GM19035 (cell line): ENCODE results near the gene MAST4.

Experiments used
- ATAC-seq: cut with Tn5 transposase; IDR thresholded peaks from one replicate; pipeline ENCODE4 v1.9.1; 2021; ENCODE audit not compliant: unreplicated experiment

Gene MAST4

GRCh38 chr5:66830636-66831035 is 234.4 kb downstream of the MAST4 start:
- no peak for ATAC-seq

GRCh38 chr5:66839636-66840185 is 243.5 kb downstream of the MAST4 start:
- no peak for ATAC-seq

- ATAC-seq, result peak; percentile 98
These were observed 244.4 kb downstream of the MAST4 start for GRCh38 chr5:66840511-66841013.

GRCh38 chr5:66841264-66841663 is 245.1 kb downstream of the MAST4 start:
- ATAC-seq, result no peak

- no peak for ATAC-seq
These were observed 246.3 kb downstream of the MAST4 start for GRCh38 chr5:66842540-66842939.

GRCh38 chr5:66843065-66843464 is 246.9 kb downstream of the MAST4 start:
- no peak for ATAC-seq

GRCh38 chr5:66848749-66849641 is 252.8 kb downstream of the MAST4 start:
- no peak for ATAC-seq

GRCh38 chr5:66849803-66850202 is 253.6 kb downstream of the MAST4 start:
- ATAC-seq, result no peak

GRCh38 chr5:66850354-66851075 is 254.3 kb downstream of the MAST4 start:
- no peak for ATAC-seq

- ATAC-seq, result no peak
These were observed 255.1 kb downstream of the MAST4 start for GRCh38 chr5:66851306-66851705.

- no peak for ATAC-seq
These were observed 258.2 kb downstream of the MAST4 start for GRCh38 chr5:66854416-66854815.

GRCh38 chr5:66856041-66856805 is 260.0 kb downstream of the MAST4 start:
- no peak for ATAC-seq

- ATAC-seq, result no peak
These were observed 263.3 kb downstream of the MAST4 start for GRCh38 chr5:66859526-66859925.

GRCh38 chr5:66860199-66860975 is 264.2 kb downstream of the MAST4 start:
- ATAC-seq, result no peak

GRCh38 chr5:66861402-66861801 is 265.2 kb downstream of the MAST4 start:
- no peak for ATAC-seq

GRCh38 chr5:66862020-66862419 is 265.8 kb downstream of the MAST4 start:
- ATAC-seq, result no peak

GRCh38 chr5:66863243-66864170 is 267.3 kb downstream of the MAST4 start:
- ATAC-seq, result no peak

- ATAC-seq, result no peak
These were observed 268.2 kb downstream of the MAST4 start for GRCh38 chr5:66864240-66864884.
